NCI-H524 (cell line): ENCODE measurements around the gene DERL2.
"Not testable (repeated sequence)": the region's sequence is repeated elsewhere in the genome, so short reads cannot be mapped to it uniquely, and the experiment has no call there.

Source experiments
- DNase-seq, 2 experiments: peaks; one replicate each; lab custom pipeline; 2025; lab: John Stamatoyannopoulos, UW

Gene DERL2

GRCh38 chr17:5437721-5438317, 48.2 kb downstream of the DERL2 start:
- no peak for DNase-seq

DNA sequence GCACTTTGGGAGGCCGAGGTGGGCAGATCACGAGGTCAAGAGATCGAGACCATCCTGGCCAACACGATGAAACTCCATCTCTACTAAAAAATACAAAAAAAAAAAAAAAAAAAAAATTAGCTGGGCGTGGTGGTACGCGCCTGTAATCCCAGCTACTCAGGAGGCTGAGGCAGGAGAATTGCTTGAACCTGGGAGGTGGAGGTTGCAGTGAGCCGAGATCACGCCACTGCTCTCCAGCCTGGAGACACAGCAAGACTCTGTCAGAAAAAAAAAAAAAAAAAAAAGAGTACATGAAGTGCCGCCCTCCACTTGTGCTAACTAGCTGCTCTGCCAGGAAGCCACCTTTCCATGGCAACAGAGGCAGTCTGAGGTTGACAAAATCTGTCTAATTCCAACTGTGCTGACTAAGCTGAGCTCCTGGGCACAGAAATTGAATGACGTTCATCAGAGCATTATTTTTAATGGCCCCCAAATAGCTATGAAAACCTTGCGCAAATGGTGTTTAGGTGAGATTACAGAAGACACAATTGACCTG, 50.1 kb downstream of the DERL2 start:
- not testable (repeated sequence) for DNase-seq

GRCh38 chr17:5434984-5435383, 51.0 kb downstream of the DERL2 start:
- DNase-seq: no peak

- DNase-seq: no peak
Observed at GRCh38 chr17:5431949-5432556, 53.9 kb downstream of the DERL2 start.

DNA sequence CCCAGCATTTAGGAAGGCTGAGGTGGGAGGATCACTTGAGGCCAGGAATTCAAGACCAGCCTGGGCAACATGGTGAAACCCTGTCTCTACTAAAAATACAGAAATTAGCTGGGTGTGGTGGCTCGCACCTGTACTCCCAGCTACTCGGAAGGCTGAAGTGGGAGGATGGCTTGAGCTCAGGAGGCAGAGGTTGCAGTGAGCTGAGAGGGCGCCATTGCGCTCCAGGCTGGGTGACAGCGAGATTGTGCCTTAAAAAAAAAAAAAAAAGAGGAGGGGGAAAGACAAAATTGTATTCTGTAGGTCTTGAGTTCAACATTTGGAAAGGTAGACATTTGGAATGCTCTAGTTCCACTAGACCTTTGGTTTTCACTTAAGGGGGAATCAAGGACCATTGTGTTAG, 54.7 kb downstream of the DERL2 start:
- peak in 1 of 2 experiments; percentile 6 for DNase-seq

DNA sequence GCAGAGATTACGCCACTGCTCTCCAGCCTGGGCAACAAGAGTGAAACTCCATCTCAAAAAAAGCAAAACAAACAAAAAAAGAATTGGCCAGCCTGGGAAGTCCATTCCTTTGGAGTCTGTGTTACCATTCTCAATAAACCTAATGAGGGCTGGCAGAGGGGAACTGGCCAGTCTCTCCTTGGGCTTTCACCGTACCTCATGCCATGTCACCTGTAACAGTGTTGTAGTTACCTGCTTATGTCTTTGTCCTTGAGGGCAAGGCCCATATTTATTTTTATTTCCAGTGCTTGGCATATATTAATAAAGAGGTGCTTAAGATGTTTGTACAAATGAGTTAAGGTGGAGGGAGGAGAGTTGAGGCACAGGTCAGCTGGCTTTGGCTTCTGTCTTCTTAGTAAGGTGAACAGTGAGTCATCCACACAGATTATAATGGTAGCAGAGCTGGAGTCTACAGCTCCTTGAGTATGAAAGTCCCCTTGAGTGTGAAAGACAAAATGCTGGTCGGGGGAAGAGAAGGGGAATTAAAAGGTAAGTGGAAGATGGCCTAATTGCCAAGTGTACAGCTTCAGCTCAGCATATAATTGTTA, 55.5 kb downstream of the DERL2 start:
- DNase-seq: no peak

- no peak for DNase-seq
Observed at GRCh38 chr17:5429191-5429887, 56.6 kb downstream of the DERL2 start.

- DNase-seq: no peak
Observed at GRCh38 chr17:5425826-5426225, 60.2 kb downstream of the DERL2 start.

DNA sequence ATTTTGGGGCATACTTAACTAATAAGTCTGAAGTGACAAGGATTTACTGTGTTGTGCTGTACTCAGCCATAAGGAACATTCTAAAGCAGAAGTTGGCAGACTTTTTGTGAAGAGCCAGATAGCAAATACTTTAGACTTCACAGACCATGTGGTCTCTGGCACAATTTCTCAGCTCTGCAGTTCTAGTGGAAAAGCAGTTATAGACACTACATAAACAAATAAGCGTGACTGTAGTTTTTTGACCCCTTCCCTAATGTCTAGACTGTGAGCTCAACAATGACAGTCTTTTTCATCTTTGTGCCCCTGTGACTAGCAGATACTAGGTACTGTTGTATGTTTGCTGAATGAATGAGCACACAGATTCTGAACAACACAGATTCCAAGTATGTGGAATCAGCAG, 61.1 kb downstream of the DERL2 start:
- no peak for DNase-seq

GRCh38 chr17:5422505-5422904, 63.5 kb downstream of the DERL2 start:
- no peak for DNase-seq
